Stimulated activated CD4-positive, alpha-beta T cell treated with anti-CD3 and anti-CD28 coated beads, Interleukin-1b, Interleukin-23, amount 100 ng/mL, for 24 hours (primary cell): ENCODE measurements around the gene DPH7.
"Not testable (repeated sequence)": the region's sequence is repeated elsewhere in the genome, so short reads cannot be mapped to it uniquely, and the experiment has no call there.

Experiments
- DNase-seq, 4 experiments: peaks; one replicate each; pipeline ENCODE4 v3.0.0-alpha.2; 2020; ENCODE audit warnings: low read depth in 4 of 4, low spot score in 1 of 4

Gene DPH7

GRCh38 chr9:137581361-137582285 lies 2.9 kb upstream of the DPH7 start:
- no peak for DNase-seq

GRCh38 chr9:137580954-137581322 lies 2.2 kb upstream of the DPH7 start:
- DNase-seq: no peak

DNA sequence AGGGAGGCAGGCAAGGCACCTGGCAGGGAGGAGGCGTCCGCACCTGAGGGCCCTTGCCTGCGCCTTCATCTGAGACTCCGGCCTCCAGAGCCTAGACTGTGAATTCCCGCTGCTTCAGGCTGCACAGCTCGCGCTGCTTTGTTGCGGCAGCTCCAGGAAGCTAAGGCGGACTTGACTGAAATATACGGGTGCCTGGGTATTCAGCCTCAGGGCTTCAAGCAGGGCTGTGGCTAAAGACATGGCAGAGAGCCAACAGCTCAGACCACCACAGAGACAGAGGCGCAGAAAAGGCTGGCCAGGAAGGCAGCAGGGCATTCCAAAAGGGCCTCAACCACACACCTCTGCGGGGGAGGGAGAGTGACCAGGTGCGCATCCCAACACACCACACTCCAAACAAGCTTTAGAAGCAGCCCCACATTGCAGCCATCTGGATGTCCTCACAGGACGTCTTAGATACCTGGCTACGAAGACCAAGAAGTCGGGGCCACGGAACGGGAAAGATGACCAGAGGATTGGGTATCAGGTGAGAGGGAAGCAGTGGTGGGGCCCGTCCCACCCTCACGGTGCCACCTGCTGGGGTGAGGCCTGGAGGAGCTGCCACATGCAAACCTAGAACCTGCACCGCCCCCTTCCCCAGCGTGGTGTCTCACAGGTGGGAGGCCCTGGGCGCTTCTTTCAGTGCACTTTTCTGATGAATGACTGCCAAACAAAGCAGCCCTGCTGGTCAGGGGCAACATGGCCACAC lies 1.7 kb upstream of the DPH7 start:
- DNase-seq: no peak

DNA sequence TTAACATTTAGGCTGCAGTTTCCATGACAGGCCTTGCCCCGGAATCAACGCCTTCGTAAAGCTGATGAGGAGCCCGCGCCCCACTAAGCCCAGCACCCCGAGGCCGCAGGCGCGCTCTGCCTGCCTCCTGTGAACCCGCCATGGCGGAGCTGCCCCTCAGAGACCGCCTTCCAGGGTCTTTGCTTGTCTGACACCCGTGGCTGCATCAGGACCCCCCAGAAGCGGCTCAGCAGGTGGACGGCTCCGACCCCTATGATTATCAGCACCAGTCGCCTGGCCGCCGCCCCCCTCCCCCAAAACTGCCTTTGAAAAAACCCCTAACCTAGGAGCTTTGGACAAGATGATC lies 507 bp upstream of the DPH7 start:
- no peak for DNase-seq

GRCh38 chr9:137575716-137576411 lies 2.9 kb downstream of the DPH7 start:
- DNase-seq: no peak

GRCh38 chr9:137575364-137575715 lies 3.4 kb downstream of the DPH7 start:
- no peak for DNase-seq

- DNase-seq: no peak
Observed at GRCh38 chr9:137574192-137574591, 4.5 kb downstream of the DPH7 start.

DNA sequence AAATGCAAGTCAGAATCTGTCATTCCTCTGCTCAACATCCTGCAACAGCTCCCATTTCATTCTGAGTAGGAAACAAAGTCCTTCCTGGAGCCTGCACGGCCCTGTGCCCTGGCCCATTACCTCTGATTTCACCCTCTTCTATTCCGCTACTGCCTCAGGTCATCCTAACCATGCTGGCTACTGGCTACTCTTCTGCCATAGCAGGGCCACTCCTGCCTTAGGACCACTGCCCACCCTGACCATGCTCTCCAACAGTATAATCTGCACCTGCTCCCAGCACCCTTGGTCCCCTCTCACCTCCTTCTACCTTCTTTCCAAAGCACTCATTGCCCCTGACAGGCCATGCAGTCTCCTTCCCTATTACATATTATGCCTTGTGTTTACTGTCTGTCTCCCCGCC lies 8.2 kb downstream of the DPH7 start:
- no peak for DNase-seq

- DNase-seq: no peak
Observed at GRCh38 chr9:137569609-137570203, 9.0 kb downstream of the DPH7 start.

- DNase-seq: not testable (repeated sequence)
Observed at GRCh38 chr9:137568445-137568844, 10.3 kb downstream of the DPH7 start.

DNA sequence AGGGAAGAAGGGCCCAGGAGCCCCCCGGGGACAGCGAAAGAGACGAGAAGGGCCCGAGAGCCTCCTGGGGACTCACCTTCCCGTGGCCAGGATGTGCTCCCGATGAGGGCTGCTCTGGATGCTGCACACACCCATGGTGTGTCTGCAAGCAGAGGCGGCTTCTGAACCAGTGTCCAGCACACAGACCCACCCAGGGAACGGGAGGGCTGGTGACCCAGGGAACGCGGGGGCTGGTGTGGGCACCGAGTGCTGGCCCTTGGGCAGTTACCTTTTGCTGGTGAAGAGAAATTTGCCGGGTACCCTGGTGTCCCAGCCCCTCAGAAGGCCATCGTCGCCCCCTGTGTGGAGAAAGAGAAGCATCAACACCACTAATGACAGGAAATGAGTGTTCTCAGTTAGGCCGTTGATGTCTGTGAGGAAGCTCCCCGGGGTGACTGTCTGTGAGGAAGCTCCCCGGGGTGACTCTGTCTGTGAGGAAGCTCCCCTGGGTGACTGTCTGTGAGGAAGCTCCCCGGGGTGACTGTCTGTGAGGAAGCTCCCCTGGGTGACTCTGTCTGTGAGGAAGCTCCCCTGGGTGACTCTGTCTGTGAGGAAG lies 13.8 kb downstream of the DPH7 start:
- no peak for DNase-seq

- DNase-seq: no peak
Observed at GRCh38 chr9:137564134-137564533, 14.6 kb downstream of the DPH7 start.

- DNase-seq: no peak
Observed at GRCh38 chr9:137558127-137558526, 20.6 kb downstream of the DPH7 start.

DNA sequence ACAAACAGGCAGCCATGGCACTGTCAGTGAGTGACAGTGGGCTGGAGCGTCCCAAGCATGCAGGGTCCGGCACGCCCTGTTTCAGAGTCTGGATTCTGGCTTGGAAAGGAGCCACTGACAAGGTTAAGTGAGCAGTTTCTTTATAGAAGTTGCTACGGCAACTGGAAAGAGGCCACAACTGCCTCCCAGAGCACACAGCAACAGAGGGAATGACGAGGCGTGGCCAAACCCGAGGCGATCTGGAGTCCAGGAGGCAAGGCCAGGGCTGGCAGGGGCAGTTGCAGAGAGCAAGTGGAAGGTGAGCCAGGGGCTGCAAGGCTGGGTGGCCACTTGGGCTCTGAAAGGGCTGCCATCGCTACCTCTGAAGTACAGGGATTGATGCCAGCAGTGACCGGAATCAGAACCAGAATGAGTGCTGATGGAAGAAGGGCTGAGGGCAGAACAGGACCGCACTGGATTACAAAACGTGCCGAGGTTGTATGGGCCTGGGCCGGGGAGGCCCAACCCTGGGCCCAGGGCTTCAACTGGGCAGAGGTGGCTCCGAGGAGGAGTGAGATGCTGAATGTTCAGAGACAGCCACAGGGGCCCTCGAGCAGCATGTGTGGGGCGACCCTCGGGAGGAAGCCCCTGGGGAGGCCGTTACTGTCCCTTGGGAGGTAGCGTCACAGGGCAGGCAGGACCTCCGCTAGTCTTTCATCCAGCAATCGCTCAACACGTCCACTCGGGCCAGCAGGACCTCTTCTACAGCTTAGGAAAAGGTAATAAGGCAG lies 22.5 kb downstream of the DPH7 start:
- DNase-seq: no peak

DNA sequence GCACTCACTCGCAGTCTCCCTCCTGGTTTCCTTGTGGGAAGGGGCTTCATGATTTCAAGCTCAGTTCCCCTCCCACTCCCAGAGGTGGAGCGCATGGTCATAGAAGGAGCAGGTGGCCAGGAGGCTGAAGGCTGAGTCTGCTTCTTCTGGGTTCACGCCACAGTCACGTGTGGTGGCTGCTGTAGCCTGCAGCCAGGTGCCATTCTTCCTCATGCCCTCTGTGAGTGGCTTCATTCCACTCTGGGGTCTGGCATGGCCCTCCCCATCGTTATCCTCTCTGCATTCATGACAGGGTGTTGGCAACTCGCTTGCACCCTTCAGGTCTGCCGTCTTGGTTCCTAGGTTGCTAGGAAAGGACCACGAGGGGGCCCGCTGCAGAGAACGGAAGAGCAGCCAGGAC lies 23.5 kb downstream of the DPH7 start:
- no peak for DNase-seq

DNA sequence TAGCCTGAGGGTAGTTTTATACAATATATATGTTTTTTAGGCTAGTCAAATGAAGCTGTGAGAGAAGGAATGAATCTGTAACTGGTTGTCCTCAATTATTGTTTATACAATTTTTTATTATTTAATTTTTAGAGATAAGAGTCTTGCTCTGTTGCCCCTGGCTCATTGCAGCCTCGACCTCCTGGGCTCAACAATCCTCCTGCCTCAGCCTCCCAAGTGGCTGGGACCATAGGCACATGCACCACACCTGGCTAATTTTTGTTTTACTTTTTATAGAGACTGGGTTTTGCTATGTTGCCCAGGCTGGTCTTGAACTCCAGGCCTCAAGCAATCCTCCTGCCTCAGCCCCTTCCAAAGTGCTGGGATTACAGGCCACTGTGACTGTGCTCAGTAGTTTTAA lies 24.4 kb downstream of the DPH7 start:
- DNase-seq: no peak

GRCh38 chr9:137553654-137554053 lies 25.1 kb downstream of the DPH7 start:
- not testable (repeated sequence) for DNase-seq

DNA sequence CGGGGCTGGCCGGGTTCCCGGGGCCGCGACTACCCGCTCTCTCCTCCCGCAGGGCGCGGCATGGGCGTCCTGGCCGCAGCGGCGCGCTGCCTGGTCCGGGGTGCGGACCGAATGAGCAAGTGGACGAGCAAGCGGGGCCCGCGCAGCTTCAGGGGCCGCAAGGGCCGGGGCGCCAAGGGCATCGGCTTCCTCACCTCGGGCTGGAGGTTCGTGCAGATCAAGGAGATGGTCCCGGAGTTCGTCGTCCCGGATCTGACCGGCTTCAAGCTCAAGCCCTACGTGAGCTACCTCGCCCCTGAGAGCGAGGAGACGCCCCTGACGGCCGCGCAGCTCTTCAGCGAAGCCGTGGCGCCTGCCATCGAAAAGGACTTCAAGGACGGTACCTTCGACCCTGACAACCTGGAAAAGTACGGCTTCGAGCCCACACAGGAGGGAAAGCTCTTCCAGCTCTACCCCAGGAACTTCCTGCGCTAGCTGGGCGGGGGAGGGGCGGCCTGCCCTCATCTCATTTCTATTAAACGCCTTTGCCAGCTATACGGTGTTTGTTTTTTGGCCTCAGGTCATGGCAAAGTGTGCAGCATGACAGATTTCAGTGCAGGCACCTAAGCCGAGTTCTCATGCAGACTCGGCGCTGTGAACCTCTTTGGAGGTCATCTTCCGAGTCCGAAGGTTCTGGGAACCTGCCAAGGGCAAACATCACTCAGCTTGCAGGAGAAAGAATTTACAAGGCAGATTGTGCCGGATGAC lies 26.5 kb downstream of the DPH7 start:
- no peak for DNase-seq

DNA sequence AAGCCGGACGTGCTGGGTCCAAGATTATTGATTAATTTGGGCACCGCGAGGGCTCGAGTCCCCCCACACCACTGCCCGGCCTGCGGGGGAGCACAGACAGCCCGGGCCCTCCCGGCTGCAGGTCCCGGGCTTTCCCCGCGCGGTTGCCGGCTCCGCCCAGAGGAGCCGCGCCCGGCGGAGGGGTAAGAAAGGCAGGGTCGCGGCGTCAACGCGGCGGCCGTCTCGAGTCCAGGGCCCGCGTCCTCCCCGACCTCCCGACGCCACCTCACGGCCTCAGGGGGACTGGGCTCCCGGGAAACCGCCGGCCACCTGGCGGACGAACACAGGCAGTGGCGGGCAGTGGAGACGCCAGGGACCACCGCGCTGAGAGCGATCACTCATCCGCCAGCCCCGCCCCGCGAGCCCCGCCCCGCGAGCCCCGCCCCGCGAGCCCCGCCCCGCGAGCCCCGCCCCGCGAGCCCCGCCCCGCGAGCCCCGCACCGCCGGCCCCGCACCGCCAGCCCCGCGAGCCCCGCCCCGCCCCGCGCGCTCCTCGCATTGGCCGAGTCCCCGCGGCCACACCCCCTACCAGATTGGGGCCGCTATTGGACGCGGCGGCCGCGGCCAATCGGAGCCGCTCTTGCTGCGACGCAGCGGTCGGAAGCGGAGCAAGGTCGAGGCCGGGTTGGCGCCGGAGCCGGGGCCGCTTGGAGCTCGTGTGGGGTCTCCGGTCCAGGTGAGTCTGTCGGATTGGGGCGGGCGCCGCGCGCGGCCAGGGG lies 27.3 kb downstream of the DPH7 start, which contains the start of gene MRPL41:
MRPL41 (plus strand) TSS at position 616 of the 758 bp plus-strand sequence. CDS start 203 bp downstream, outside the sequence.
- peak; percentile 70 to 90 (median 82) for DNase-seq
